GM23338 (cell line): ENCODE measurements around the gene ANKRD31.

Source experiments
- CTCF ChIP-seq, 2 experiments: fragments of 200-600 bp in 1 of 2; sonication (generic) in 1 of 2; conservative IDR thresholded peaks; 2 replicates each; pipeline versions ENCODE4 v1.5.1 to v1.6.1; 2016 to 2017; ENCODE audit warnings: antibody characterized with exemption in 2 of 2, low read depth in 2 of 2, mild to moderate bottlenecking in 2 of 2, moderate library complexity in 1 of 2
- EZH2 ChIP-seq: fragments of 200-600 bp; sonication (generic); IDR thresholded peaks from one replicate; pipeline ENCODE4 v1.8.0; 2017; ENCODE audit warnings: antibody characterized with exemption, mild to moderate bottlenecking, low read depth; ENCODE audit not compliant: unreplicated experiment
- EZH2phosphoT487 ChIP-seq: fragments of 200-600 bp; sonication (generic); IDR thresholded peaks from one replicate; pipeline ENCODE4 v1.8.1; 2018; ENCODE audit warnings: antibody characterized with exemption; ENCODE audit not compliant: unreplicated experiment
- POLR2AphosphoS5 ChIP-seq: IDR thresholded peaks from 2 replicates; pipeline ENCODE4 v1.6.1; 2016; ENCODE audit warnings: antibody characterized with exemption, low read depth
- REST ChIP-seq: IDR thresholded peaks from one replicate; pipeline ENCODE4 v1.6.1; 2018; ENCODE audit warnings: antibody characterized with exemption; ENCODE audit not compliant: unreplicated experiment
- ZNF114 ChIP-seq: fragments of 250-450 bp; sonication (Bioruptor Pico); IDR thresholded peaks from 2 replicates; pipeline ENCODE4 v1.5.0; 2020; ENCODE audit warnings: mild to moderate bottlenecking, moderate library complexity

- TF ChIP-seq CTCF (conservative IDR thresholded peaks at IDR 0.05; ENCODE audit: low read depth in 2 of 2) = no peak
- TF ChIP-seq REST = no peak
- no peak for TF ChIP-seq EZH2phosphoT487
- no peak for TF ChIP-seq EZH2
- TF ChIP-seq POLR2AphosphoS5 = no peak
- TF ChIP-seq ZNF114 (CRISPR knock-in tag) = no peak
These were observed 25.6 kb upstream of the ANKRD31 start for GRCh38 chr5:75262271-75262670.
